LNCaP clone FGC (cell line): ENCODE measurements around the gene PES1.

Source experiments
- DNase-seq: peaks from one replicate; pipeline ENCODE4 v3.0.0-alpha.2; 2011; ENCODE audit warnings: low read depth
- H3K4me3 ChIP-seq: 2 replicates; pipeline ENCODE4 v1.5.1; 2011; ENCODE audit warnings: mild to moderate bottlenecking, low read depth, low read length, control low read depth
- TF ChIP-seq, protein P1 (sequence below): IDR thresholded peaks from 2 replicates; pipeline ENCODE4 v1.5.1; 2012; ENCODE audit warnings: mild to moderate bottlenecking; ENCODE audit not compliant: control insufficient read depth, insufficient read depth; ENCODE audit errors: extremely low read depth

PES1 gene

DNA sequence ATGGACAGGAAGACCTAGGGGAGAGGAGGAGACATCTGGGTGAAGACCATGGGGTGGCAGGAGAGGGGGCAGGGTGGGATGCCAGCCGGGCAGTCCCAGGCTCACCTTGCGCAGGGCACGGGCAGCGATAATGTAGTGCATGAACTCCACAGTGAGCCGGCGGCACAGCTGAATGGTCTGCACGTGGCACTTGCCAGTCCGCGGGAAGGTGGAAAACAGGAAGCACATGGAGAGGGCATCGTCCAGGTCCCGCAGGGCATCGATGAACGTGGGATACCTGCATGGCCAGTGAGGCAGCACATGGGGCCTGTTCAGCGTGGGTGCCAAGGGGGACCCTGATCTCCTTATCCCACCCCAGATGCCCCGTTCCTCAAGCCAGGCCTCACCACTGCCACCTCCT, 7.3 kb downstream of the PES1 start:
- TF ChIP-seq, protein P1, sequence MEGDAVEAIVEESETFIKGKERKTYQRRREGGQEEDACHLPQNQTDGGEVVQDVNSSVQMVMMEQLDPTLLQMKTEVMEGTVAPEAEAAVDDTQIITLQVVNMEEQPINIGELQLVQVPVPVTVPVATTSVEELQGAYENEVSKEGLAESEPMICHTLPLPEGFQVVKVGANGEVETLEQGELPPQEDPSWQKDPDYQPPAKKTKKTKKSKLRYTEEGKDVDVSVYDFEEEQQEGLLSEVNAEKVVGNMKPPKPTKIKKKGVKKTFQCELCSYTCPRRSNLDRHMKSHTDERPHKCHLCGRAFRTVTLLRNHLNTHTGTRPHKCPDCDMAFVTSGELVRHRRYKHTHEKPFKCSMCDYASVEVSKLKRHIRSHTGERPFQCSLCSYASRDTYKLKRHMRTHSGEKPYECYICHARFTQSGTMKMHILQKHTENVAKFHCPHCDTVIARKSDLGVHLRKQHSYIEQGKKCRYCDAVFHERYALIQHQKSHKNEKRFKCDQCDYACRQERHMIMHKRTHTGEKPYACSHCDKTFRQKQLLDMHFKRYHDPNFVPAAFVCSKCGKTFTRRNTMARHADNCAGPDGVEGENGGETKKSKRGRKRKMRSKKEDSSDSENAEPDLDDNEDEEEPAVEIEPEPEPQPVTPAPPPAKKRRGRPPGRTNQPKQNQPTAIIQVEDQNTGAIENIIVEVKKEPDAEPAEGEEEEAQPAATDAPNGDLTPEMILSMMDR, result no peak
- H3K4me3 ChIP-seq, result no peak overlapping the region
- no peak for DNase-seq

DNA sequence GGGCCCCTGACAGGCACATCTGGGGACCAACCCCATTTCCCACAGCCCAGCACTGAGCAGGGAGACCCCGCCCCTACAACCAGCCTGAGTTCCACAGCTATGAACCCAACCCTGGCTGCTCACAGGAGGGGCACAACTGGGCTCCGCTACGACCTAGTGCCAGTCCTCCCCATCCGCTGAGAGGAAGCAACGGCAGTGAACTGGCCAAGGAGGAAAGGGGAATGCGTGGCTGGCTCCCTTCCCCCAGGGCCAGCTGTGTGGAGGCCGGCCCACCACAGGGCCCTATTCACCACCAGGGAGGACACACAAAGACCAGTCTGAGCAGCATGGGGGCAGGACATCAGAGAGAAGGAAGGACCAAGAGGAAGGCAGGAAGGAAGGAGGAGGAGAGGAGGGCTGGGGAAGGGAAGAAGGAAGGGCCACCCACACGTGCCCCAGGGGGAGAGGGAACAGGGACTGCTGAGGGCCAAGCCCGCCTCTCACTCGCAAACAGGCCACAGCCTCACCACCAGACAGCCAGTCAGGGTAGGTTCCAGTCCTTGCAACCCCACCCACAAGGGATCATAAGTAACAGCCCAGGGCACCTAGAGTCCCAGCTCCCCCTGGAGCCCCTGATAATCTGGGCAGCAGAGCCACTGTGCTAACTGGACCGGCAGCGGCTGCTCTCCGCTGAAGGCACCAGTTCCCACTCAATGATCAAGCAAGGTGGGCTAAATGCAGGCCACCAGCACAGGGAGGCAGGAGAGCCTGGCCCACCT, 8.7 kb downstream of the PES1 start:
- H3K4me3 ChIP-seq, result no peak overlapping the region
- DNase-seq, result no peak
- TF ChIP-seq, protein P1, result no peak

DNA sequence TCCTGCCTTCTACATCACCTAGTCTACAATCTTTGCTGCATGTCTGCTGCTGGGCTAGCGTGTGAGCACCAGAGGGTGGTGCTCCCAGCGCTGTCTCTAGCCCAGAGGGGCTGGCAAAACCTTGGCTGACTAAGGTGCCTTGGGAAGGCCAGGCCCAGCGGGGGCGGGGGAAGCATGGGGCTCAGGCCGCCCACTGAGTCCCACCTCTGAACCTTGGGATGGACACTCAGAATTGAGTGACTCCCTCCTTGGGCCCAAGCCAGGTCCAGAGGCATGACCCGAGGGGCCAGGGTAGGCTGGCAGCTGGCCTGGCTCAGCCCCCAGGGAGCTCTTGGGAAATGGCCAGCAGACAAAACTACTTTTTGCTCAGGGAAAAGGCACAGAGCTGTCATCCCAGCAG, 9.7 kb downstream of the PES1 start:
- no peak for DNase-seq
- TF ChIP-seq, protein P1, result no peak
- H3K4me3 ChIP-seq, result no peak overlapping the region

DNA sequence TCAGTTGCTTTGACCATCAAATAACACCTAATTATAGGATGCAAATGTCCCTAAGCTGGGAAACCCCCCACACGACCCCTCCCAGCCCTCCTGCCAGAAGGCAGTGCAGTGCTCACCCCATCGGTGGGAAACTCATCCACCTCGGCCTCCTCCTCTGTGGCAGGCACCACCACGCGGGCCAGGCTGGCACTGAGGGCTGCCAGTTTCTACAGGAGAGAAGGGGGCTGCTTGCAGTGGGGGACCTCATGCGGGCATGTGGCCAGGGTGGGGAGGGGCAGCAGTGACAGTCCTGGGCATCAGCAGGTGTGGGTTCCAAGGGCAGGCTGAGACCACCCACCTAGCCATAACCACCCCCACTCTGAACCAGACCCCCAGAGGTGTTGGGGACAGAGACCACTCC, 10.8 kb downstream of the PES1 start:
- TF ChIP-seq, protein P1, result no peak
- no peak overlapping the region for H3K4me3 ChIP-seq
- DNase-seq, result no peak

DNA sequence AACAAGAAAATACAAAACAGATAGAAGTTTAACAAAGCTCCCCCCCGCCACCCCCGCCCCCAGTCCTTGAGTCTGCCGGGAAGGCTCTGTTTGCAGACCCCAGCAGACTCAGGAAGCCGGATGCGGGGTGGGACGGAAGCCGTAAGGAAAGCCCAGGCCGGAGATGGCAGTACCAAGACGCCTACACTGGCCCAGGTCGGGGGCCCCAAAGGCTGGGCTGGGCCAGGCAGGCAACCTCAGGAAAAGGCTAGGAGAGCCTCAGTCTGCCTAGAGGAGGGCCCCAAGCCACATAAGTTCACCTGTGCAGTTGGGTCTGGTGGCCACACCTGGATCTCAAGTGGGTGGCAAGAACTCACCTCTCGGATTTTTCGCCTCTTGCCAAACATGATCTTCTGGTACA, 13.2 kb downstream of the PES1 start:
- TF ChIP-seq, protein P1, result no peak
- DNase-seq, result no peak
- no peak overlapping the region for H3K4me3 ChIP-seq

DNA sequence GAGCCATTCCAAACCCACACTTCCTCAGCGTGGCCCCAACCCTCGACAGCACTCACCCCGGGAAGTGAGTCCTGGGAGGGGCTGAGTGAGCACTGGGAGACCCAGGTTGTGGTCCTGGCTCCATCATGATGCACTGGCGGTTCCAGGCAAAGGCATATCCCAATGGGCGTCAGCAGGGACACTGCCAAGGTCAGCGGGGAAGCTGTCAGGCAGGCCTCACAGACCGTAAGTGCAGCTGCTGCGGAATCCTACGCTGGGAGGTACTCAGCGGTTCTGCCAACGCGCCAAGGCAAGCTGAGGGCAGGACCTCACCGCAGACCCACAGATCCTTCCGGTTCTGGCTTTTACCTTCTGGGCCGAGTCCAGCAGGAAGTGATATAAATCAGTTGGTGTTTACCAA, 15.9 kb downstream of the PES1 start:
- no peak overlapping the region for H3K4me3 ChIP-seq
- TF ChIP-seq, protein P1, result no peak
- DNase-seq, result peak; percentile 31
